OCI-LY7 (cell line): ENCODE data around the gene SRSF8.

Experiments used
- CTCF ChIP-seq: fragments of 200-600 bp; sonication (generic); conservative IDR thresholded peaks from 2 replicates; pipeline ENCODE4 v1.5.1; 2014; ENCODE audit warnings: mild to moderate bottlenecking, antibody characterized with exemption, low read length, moderate library complexity, mixed read lengths
- EZH2phosphoT487 ChIP-seq: fragments of 200-600 bp; sonication (generic); IDR thresholded peaks from 2 replicates; pipeline ENCODE4 v1.6.1; 2018; ENCODE audit warnings: low read depth, borderline replicate concordance, mild to moderate bottlenecking, mixed run types, antibody characterized with exemption, low read length, moderate library complexity, mixed read lengths

- TF ChIP-seq CTCF (no peak), EZH2phosphoT487 (no peak)
Measured at GRCh38 chr11:95091663-95092180, 25.0 kb downstream of the SRSF8 start.
